HepG2 (cell line): ENCODE data around the gene INKA1. TPM values are rescaled to one million over a fixed set of nuclear protein-coding genes. Genes with fewer than 3 reads are reported as not detected.

Experiments
- CBX2 ChIP-seq, 2 experiments: fragments of 200-600 bp in 1 of 2; sonication (generic); formaldehyde crosslinking in 1 of 2; IDR thresholded peaks; 2 replicates each; pipeline versions ENCODE4 v1.7.0 to v1.8.1; 2018 to 2022; ENCODE audit warnings: low read depth in 2 of 2, low read length in 1 of 2, mild to moderate bottlenecking in 1 of 2, missing genetic modification reagents in 1 of 2
- CBX5 ChIP-seq: sonication (generic); formaldehyde crosslinking; IDR thresholded peaks from 2 replicates; pipeline ENCODE4 v1.4.0; 2020; ENCODE audit warnings: missing genetic modification reagents, borderline replicate concordance
- EEA1 ChIP-seq: sonication (generic); formaldehyde crosslinking; IDR thresholded peaks from 2 replicates; pipeline ENCODE4 v1.5.1; 2020; ENCODE audit warnings: mild to moderate bottlenecking, missing genetic modification reagents, borderline replicate concordance
- PATZ1 ChIP-seq: sonication (generic); formaldehyde crosslinking; IDR thresholded peaks from 2 replicates; pipeline ENCODE4 v1.4.0; 2020; ENCODE audit warnings: missing genetic modification reagents
- TAF15 ChIP-seq: fragments of 200-400 bp; formaldehyde crosslinking; IDR thresholded peaks from one replicate; pipeline ENCODE4 v1.6.1; 2018; ENCODE audit warnings: mild to moderate bottlenecking, low read depth, low read length; ENCODE audit not compliant: poor library complexity, severe bottlenecking
- THAP11 ChIP-seq: IDR thresholded peaks from 2 replicates; pipeline ENCODE4 v1.6.1; 2016; ENCODE audit warnings: missing biosample characterization, missing genetic modification reagents
- ZFP91 ChIP-seq: sonication (generic); formaldehyde crosslinking; IDR thresholded peaks from 2 replicates; pipeline ENCODE4 v1.9.0; 2022; ENCODE audit warnings: missing genetic modification reagents, mild to moderate bottlenecking, borderline replicate concordance
- ZNF691 ChIP-seq: sonication (generic); formaldehyde crosslinking; IDR thresholded peaks from 2 replicates; pipeline ENCODE4 v1.4.0; 2020; ENCODE audit warnings: missing genetic modification reagents, low read depth, mild to moderate bottlenecking, borderline replicate concordance
- polyA plus RNA-seq, 8 experiments: library from polyadenylated mRNA; depleted of rRNA in 3 of 8; stranded (reverse) in 7 of 8; unstranded in 1 of 8; fragments of >200 nt; fragmentation: Illumina TruSeq in 4 of 8; extraction: Trizol in 4 of 8; gene quantifications; 2 replicates each; pipeline versions ENCODE4 v1.2.1 to v1.2.3, GENCODE V29; 2011 to 2016; ENCODE audit warnings: low read depth in 4 of 8, missing spikeins in 1 of 8, mixed read lengths in 1 of 8; ENCODE audit not compliant: insufficient read depth in 1 of 8
- total RNA-seq, 5 experiments: library from RNA; depleted of rRNA; stranded (reverse); fragments of >200 nt; fragmentation: Illumina TruSeq; extraction: Trizol; gene quantifications; 2 replicates each; pipeline ENCODE4 v1.2.3, GENCODE V29; 2016; ENCODE audit warnings: low read depth in 1 of 5
- TF ChIP-seq, protein P1 (sequence below): sonication (generic); formaldehyde crosslinking; IDR thresholded peaks from 2 replicates; pipeline ENCODE4 v1.9.0; 2021; ENCODE audit warnings: missing genetic modification reagents, borderline replicate concordance
- TF ChIP-seq, protein P2 (sequence below): sonication (generic); formaldehyde crosslinking; conservative IDR thresholded peaks from 2 replicates; pipeline ENCODE4 v1.4.0; 2020; ENCODE audit warnings: missing genetic modification reagents
- TF ChIP-seq, protein P3 (sequence below): sonication (generic); formaldehyde crosslinking; IDR thresholded peaks from 2 replicates; pipeline ENCODE4 v1.4.0; 2020; ENCODE audit warnings: mild to moderate bottlenecking, missing genetic modification reagents
- TF ChIP-seq, protein P4 (sequence below): sonication (generic); formaldehyde crosslinking; IDR thresholded peaks from 2 replicates; pipeline ENCODE4 v1.9.0; 2021; ENCODE audit warnings: missing genetic modification reagents, mild to moderate bottlenecking, borderline replicate concordance

INKA1 gene
- total and polyA plus RNA-seq, 2 of the 13 experiments (the other 11 are each of a cell fraction or from before 2014, with no cell fraction given): 0.22 to 0.41 TPM

GRCh38 chr3:49844464-49845183, 41.6 kb downstream of the INKA1 start (continued):
- TF ChIP-seq, protein P1, sequence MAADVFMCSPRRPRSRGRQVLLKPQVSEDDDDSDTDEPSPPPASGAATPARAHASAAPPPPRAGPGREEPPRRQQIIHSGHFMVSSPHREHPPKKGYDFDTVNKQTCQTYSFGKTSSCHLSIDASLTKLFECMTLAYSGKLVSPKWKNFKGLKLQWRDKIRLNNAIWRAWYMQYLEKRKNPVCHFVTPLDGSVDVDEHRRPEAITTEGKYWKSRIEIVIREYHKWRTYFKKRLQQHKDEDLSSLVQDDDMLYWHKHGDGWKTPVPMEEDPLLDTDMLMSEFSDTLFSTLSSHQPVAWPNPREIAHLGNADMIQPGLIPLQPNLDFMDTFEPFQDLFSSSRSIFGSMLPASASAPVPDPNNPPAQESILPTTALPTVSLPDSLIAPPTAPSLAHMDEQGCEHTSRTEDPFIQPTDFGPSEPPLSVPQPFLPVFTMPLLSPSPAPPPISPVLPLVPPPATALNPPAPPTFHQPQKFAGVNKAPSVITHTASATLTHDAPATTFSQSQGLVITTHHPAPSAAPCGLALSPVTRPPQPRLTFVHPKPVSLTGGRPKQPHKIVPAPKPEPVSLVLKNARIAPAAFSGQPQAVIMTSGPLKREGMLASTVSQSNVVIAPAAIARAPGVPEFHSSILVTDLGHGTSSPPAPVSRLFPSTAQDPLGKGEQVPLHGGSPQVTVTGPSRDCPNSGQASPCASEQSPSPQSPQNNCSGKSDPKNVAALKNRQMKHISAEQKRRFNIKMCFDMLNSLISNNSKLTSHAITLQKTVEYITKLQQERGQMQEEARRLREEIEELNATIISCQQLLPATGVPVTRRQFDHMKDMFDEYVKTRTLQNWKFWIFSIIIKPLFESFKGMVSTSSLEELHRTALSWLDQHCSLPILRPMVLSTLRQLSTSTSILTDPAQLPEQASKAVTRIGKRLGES (CRISPR knock-in tag): 0 out of 2 replicates have a peak, but pooled peaks have one; percentile 63
- TF ChIP-seq ZFP91 (CRISPR knock-in tag) (no peak), EEA1 (CRISPR knock-in tag) (no peak), ZNF691 (CRISPR knock-in tag) (no peak), CBX2 (IDR thresholded peaks at IDR 0.05; ENCODE audit: low read depth, low read length) (no peak), CBX2 (CRISPR knock-in tag; IDR thresholded peaks at IDR 0.05; ENCODE audit: low read depth) (no peak), THAP11 (CRISPR knock-in tag) (peak; percentile 33; the same call in 1 of the 2 replicates), CBX5 (CRISPR knock-in tag) (peak; percentile 44; the same call in 1 of the 2 replicates), PATZ1 (peak; percentile 52; the same call in 1 of the 2 replicates), TAF15 (no peak)
- TF ChIP-seq, protein P2, sequence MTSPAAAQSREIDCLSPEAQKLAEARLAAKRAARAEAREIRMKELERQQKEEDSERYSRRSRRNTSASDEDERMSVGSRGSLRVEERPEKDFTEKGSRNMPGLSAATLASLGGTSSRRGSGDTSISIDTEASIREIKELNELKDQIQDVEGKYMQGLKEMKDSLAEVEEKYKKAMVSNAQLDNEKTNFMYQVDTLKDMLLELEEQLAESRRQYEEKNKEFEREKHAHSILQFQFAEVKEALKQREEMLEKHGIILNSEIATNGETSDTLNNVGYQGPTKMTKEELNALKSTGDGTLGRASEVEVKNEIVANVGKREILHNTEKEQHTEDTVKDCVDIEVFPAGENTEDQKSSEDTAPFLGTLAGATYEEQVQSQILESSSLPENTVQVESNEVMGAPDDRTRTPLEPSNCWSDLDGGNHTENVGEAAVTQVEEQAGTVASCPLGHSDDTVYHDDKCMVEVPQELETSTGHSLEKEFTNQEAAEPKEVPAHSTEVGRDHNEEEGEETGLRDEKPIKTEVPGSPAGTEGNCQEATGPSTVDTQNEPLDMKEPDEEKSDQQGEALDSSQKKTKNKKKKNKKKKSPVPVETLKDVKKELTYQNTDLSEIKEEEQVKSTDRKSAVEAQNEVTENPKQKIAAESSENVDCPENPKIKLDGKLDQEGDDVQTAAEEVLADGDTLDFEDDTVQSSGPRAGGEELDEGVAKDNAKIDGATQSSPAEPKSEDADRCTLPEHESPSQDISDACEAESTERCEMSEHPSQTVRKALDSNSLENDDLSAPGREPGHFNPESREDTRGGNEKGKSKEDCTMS (CRISPR knock-in tag): no peak
- TF ChIP-seq, protein P3, sequence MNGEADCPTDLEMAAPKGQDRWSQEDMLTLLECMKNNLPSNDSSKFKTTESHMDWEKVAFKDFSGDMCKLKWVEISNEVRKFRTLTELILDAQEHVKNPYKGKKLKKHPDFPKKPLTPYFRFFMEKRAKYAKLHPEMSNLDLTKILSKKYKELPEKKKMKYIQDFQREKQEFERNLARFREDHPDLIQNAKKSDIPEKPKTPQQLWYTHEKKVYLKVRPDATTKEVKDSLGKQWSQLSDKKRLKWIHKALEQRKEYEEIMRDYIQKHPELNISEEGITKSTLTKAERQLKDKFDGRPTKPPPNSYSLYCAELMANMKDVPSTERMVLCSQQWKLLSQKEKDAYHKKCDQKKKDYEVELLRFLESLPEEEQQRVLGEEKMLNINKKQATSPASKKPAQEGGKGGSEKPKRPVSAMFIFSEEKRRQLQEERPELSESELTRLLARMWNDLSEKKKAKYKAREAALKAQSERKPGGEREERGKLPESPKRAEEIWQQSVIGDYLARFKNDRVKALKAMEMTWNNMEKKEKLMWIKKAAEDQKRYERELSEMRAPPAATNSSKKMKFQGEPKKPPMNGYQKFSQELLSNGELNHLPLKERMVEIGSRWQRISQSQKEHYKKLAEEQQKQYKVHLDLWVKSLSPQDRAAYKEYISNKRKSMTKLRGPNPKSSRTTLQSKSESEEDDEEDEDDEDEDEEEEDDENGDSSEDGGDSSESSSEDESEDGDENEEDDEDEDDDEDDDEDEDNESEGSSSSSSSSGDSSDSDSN (CRISPR knock-in tag): no peak
- TF ChIP-seq, protein P4, sequence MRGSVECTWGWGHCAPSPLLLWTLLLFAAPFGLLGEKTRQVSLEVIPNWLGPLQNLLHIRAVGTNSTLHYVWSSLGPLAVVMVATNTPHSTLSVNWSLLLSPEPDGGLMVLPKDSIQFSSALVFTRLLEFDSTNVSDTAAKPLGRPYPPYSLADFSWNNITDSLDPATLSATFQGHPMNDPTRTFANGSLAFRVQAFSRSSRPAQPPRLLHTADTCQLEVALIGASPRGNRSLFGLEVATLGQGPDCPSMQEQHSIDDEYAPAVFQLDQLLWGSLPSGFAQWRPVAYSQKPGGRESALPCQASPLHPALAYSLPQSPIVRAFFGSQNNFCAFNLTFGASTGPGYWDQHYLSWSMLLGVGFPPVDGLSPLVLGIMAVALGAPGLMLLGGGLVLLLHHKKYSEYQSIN: no peak
